ENCODE results near the gene GRAP.

The GRAP gene

DNA sequence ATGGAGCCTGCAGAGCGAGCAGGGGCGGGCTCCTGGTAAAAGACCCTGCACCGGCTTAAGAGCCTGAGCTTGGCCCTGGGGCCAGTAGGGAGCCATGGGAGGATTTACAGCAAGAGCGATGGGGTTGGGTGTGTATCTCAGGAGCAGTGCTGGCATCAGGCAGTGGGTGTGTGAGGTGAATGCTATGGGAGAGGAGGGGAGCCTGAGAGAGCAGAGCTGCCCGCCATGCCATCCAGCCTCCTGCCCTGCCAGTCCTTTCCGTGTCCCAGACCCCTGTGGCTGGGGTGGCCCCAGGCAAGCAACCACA is 65.5 kb downstream of the GRAP start:
- no peak for DNase-seq

DNA sequence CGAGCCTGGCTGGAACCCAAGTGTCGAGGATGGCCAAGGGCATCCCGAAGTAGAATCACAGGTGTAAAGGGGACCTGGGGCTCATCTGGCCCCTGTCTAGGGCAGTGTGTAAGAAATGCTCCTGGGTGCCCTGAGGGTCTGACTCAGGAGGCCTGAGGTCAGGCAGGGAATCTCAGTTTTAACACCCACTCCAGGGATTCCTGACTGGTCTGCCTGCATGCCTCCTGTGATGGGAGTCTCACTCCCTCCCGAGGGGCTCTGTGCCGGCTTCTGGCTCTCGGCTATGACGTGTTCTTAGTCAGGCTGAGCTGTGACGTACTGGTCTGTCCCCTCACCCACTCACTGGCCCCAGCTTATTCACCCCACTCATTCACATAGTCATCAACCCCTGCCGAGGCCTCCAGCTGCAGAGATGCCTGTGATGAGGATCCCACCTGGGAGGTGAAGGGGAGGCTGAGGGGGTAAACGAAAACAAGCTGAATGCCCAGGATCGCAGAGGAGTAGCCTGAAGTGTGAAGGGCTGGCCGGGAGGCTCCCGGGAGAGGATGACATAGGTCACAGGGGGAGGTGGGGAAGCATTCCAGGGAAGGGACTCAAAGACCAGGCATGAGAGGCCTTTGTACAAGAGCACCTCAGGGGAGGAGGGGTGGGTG is 65.9 kb downstream of the GRAP start:
- DNase-seq: no peak

DNA sequence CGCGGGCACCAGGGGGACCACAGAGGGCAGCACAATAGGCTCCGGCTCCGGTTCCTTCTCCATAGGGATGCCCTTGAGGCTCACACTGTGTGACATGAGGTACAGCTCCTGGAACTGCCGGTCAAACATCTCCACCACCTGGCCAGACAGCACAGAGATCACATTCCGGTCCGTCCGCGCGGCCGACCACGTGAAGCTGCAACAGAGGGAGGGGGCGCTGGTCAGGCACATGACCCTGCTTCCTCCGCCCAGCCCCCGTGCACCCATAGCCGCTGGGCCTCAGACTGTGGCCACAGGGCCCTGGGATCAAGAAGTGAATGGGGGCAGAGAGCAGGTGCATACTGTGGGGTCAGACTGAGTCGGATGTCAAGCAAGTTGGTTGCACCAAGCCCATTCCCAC is 68.1 kb downstream of the GRAP start:
- DNase-seq: no peak

DNA sequence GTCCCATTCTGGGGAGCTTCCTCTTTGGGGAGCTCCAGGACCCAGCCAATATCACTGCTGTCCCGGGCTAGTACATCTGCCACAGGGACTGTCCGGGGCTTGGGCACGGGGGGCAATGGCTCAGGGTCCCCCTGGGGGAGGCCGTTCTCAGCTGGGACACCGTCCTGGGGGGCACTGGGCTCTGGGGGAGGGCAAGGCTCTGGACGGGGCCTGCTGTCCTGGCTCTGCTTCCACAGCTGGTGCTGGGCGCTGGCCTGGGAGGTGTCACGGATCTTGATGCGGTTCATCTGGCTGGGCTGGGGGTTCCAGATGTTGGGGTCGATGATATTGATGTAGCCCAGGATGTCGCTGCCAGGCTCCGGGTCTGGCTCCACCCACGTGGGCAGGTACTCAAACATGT is 68.7 kb downstream of the GRAP start:
- no peak for DNase-seq

DNA sequence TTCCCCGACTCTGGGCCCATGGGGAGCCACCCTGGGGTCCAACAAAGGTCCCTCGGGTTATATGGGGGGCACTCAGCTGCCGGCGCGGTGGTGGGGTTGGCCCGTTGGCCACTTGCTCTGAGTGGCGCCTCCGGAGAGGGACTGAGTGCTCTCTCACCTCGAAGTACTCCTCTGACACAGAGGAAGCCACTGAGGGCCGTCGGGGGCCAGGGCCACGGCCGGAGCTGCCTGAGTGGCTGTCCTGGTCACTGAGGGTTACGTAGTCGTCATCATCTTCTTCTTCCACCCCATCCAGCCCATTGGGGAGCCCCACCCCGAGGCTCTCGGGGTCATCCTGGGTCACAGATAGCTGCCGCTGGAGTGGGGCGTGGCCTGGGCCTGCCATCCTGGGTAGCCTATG is 69.1 kb downstream of the GRAP start:
- no peak for DNase-seq

DNA sequence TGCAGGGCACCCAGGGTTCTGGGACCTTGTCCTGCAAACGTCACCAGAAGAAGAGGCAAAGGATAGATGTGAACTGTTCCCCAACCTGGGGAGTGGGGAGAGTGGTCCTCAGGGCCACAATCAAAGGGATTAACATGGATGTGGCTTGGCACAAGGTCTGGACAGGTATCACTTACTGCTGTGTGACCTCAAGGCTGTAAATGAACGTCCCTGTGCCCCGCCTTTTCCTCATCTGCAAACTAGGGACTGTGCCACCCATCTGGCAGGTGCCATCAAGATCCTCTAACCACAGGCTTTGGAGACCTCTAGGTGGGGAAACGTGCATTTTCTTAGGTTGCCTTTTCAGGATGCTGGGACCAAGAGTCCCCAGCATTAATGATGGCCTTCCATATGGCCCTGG is 69.7 kb downstream of the GRAP start:
- DNase-seq: no peak

DNA sequence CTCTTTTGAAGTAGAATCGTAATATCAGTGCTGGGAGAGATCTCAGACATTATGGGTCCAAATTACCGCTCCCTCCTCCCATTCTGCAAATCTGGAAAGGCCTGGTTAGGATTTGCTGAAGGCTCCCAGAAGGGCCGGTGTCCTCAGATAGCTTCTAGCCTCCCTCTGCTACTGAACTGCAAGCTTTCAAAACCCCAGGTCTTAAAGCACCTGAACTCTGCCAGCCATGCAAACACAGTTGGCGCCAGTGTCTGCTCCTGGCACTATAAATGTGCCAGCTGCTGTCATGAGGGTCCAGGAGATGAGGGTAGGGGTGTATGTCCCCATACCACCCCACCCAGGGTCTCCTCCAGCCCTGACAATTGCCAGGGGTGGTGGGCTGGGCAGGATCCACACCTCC is 70.6 kb downstream of the GRAP start:
- DNase-seq: no peak

DNA sequence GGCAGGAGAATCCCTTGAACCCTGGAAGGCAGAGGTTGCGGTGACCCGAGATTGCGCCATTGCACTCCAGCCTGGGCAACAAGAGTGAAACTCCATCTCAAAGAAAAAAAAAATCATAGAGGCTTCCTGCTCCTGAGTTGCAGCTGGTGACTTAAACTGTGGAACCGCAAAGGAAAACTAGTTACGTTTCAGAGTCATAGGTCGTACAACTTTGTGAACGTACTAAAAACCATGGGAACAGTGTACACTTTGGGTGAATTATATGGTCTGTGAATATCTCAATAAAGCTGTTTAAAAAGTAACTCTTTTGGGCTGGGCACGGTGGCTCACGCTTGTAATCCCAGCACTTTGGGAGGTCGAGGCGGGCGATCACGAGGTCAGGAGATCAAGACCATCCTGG is 71.2 kb downstream of the GRAP start:
- DNase-seq: no peak

DNA sequence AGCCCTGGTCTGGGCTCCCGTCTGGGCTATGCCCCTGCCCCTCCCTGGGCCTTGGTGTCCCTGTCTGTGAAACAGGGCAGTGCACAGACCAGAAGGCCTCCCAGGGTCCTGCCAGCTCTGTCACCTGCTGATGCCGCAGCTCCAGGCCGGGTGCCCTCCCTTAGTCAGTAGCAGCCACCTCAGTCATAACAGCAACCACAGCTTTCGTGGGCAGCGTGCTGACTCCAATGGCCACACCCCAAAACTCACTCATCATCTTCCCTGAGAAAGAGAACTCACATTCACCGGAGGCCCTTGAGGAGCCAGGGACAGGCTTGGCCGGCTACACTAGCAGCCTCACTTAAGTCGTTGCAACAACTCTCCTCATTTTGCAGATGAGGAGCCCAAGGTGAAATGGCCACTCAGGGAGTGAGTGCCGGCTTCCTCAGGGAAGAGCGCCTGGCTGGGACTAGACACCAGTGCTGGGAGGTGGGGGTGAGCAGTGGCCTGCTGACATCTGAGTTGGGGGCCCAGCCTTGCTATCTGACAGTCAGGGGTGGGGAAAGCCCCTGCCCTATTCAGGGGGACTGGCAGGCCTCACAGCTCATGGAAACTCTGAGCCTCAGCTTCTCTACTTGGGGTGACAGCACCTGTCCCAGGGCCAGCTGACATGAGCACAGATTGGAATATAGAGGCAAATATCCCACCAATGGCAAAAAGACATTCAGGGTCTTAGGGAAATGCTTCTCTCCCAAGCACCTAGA is 72.2 kb downstream of the GRAP start:
- no peak for DNase-seq

DNA sequence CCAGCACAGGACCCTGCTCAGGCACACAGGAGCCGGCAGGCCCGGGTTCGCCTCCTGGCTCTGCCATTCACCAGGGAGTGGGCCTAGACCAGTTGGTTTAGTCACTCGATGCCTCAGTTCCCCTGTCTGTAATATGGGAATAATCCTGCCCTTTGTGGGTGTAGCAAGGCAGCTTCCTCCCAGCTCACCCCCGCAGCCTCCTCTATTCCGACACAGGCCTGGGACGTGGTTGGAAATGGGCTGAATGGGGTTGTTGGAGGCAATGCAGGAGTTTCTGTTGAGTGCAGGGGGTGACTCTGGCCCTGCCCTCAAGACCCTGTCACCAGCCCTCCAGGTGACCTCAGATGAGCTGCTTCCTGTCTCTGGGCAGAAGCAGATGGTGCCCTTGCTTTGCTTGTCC is 75.0 kb downstream of the GRAP start:
- DNase-seq: no peak
